ENCODE results near the gene DTX1. TPM values are rescaled to one million over a fixed set of nuclear protein-coding genes. Genes with fewer than 3 reads are reported as not detected.
"Not testable (repeated sequence)": the region's sequence is repeated elsewhere in the genome, so short reads cannot be mapped to it uniquely, and the experiment has no call there.

The DTX1 gene
- total RNA-seq, 1 donor from 2014 or later, result 3.2 TPM

GRCh38 chr12:113134521-113134951 is 78.0 kb downstream of the DTX1 start:
- DNase-seq (ENCODE audit: extremely low read depth, low read depth, low spot score), result no peak

DNA sequence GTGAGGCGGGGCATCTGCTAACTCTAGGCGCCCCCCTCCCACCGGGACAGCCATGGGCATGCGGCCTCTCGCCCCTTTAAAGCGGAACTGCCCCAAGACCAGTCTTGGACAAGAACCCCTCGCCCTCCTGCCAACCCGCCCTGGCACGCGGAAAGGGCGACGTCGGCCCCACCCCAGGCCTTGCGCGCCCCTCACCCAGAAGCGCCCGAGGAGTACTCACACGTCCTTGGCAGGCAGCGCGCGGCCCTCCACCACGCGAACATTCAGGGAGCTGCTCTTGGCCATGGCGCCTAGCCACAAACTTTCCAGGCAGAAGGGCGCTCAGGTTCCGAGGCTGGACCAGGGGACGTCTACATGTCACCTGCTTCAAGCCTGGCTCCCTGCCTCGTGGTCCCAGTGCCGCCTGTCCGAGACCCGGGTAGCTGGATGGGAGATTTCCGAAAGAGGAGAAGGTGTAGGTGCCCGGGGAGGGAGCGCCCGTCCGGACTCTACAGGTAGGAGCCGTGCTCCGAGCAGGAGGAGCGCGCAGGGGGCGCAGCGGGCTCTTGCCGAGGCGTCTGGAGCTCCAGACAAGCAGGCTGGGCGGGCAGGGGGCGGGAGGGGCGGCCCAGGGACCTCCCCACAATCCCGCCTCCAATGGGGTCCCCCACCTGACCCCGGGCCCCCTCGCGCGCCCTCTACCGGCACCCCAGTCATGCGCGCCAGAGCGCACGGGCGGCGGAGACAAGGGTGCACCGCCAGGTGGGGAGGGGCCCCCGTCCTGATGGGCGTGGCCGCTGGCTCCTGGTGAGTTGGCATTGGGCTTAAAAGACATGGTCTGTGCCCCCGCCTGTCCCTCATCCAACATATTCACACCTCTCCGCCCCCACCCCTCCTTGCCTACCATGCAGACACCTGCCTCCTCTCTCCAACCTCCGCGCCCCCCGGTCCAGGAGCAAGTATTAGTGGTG is 78.9 kb downstream of the DTX1 start, which contains the start of gene RASAL1:
Gene RASAL1, minus strand, starts transcription at position 584 of the 950 bp plus-strand sequence. Its CDS starts 299 bp downstream, at position 285.
- no peak for DNase-seq (ENCODE audit: extremely low read depth, low read depth, low spot score)

- no peak for DNase-seq (ENCODE audit: extremely low read depth, low read depth, low spot score)
Measured at GRCh38 chr12:113136128-113136989, 79.8 kb downstream of the DTX1 start.

GRCh38 chr12:113136990-113137511 is 80.5 kb downstream of the DTX1 start:
- no peak for DNase-seq (ENCODE audit: extremely low read depth, low read depth, low spot score)

DNA sequence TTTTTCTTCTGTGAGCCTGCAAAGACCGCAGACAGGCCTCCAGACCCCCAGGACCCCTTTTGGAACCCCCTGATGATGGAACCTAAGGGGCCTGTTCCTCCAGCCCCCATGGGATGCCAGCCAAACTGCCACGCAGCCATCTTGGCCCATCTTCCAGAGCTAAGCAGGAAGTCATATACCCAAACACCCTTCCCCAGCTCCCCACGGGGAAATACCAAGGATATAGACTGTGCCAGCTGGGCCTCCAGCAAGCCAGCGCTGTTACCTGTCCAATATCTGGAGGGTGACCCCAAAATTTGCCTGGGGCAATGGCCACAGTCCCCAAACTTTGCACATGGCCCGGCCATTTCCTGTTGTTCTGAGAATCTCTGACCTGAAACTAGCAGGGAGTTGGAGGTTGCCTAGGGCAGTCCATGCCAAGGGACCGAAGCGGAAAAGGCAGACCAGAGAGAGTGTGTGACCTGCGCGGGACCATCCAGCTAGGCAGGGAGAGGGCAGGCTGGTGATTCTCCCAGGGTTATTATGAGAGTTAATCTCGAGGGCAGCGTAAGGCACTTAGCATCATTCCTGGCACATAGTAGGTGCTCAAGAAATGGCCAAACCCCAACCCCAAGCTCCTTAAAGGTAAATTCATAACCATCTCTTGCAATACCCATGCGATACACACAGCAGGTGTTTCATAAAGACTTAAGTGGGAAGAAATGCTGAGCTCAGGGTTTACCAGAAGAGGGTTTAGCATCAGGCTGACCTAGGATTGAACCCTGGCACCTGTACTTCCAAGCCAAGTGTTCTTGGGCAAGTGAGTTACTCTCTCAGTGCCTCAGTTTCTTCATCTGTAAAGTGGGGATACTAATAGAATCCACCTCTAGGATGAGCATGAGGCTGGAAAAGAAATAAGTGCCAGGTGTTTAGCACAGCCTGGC is 81.6 kb downstream of the DTX1 start:
- no peak for DNase-seq (ENCODE audit: extremely low read depth, low read depth, low spot score)

- no peak for DNase-seq (ENCODE audit: extremely low read depth, low read depth, low spot score)
Measured at GRCh38 chr12:113138826-113139225, 82.3 kb downstream of the DTX1 start.

DNA sequence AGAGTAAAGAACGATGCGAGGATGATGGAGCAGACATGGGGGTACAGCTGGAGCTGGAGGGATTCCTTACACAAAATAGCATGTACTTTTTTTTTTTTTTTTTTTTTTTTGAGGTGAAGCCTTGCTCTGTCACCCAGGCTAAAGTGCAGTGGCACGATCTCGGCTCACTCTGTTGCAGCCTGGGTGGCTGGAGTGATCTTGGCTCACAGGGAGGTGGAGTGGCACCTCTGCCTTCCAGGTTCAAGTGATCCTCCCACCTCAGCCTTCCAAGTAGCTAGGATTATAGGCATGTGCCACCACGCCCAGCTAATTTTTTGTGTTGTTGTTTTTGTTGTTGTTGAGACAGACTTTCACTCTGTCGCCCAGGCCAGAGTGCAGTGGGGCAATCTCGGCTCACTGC is 84.2 kb downstream of the DTX1 start:
- no peak for DNase-seq (ENCODE audit: extremely low read depth, low read depth, low spot score)

GRCh38 chr12:113141716-113142115 is 85.2 kb downstream of the DTX1 start:
- DNase-seq (ENCODE audit: extremely low read depth, low read depth, low spot score), result not testable (repeated sequence)

DNA sequence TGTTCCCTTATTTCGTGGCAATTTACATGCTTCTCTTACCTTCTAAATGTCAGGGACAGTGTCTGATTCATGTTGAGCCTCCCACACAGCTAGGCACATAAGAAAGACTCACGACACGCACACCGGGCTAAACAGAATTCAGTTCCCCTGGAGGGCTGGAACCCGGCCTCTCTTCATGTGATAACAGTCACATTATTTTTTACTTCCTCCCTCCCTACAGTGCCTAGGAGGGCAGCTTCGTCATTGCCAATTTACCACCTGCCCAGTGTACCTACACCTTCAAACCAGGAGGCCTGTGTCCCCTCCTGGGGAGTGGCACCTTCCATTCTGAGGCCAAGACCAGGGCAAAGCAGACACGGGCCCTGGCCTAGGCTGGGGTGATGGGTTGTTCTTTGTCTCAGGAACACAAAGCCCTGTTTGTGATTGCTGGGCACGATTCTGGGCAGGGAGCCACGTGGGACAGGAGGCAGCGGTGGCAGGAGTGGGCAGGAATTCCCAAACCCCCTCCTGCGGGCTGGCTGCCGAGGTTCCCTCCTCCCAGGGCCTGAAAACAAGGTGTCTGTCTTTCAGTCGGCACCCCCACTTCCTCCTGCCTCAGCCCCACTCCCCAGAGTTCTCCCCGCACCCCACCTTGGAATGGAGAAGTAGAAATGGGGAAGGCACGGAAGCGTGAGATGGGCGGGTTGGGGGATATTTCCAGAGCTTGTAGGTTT is 85.8 kb downstream of the DTX1 start:
- DNase-seq (ENCODE audit: extremely low read depth, low read depth, low spot score), result no peak

GRCh38 chr12:113142886-113143332 is 86.4 kb downstream of the DTX1 start:
- no peak for DNase-seq (ENCODE audit: extremely low read depth, low read depth, low spot score)

GRCh38 chr12:113143959-113144358 is 87.4 kb downstream of the DTX1 start:
- DNase-seq (ENCODE audit: extremely low read depth, low read depth, low spot score), result no peak

GRCh38 chr12:113144806-113145205 is 88.3 kb downstream of the DTX1 start:
- no peak for DNase-seq (ENCODE audit: extremely low read depth, low read depth, low spot score)

- no peak for DNase-seq (ENCODE audit: extremely low read depth, low read depth, low spot score)
Measured at GRCh38 chr12:113145720-113146551, 89.4 kb downstream of the DTX1 start.

- DNase-seq (ENCODE audit: extremely low read depth, low read depth, low spot score), result no peak
Measured at GRCh38 chr12:113146999-113147398, 90.5 kb downstream of the DTX1 start.
